COLO668 (cell line): ENCODE measurements around the gene HRC.
A peak's percentile ranks its signal among the peaks of the same experiment; 100 is the strongest.
"Not testable (repeated sequence)": the region's sequence is repeated elsewhere in the genome, so short reads cannot be mapped to it uniquely, and the experiment has no call there.

Experiments
- DNase-seq: peaks from one replicate; lab custom pipeline; 2025; ENCODE audit not compliant: unreplicated experiment; lab: John Stamatoyannopoulos, UW

The HRC gene, protein sequence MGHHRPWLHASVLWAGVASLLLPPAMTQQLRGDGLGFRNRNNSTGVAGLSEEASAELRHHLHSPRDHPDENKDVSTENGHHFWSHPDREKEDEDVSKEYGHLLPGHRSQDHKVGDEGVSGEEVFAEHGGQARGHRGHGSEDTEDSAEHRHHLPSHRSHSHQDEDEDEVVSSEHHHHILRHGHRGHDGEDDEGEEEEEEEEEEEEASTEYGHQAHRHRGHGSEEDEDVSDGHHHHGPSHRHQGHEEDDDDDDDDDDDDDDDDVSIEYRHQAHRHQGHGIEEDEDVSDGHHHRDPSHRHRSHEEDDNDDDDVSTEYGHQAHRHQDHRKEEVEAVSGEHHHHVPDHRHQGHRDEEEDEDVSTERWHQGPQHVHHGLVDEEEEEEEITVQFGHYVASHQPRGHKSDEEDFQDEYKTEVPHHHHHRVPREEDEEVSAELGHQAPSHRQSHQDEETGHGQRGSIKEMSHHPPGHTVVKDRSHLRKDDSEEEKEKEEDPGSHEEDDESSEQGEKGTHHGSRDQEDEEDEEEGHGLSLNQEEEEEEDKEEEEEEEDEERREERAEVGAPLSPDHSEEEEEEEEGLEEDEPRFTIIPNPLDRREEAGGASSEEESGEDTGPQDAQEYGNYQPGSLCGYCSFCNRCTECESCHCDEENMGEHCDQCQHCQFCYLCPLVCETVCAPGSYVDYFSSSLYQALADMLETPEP

DNA sequence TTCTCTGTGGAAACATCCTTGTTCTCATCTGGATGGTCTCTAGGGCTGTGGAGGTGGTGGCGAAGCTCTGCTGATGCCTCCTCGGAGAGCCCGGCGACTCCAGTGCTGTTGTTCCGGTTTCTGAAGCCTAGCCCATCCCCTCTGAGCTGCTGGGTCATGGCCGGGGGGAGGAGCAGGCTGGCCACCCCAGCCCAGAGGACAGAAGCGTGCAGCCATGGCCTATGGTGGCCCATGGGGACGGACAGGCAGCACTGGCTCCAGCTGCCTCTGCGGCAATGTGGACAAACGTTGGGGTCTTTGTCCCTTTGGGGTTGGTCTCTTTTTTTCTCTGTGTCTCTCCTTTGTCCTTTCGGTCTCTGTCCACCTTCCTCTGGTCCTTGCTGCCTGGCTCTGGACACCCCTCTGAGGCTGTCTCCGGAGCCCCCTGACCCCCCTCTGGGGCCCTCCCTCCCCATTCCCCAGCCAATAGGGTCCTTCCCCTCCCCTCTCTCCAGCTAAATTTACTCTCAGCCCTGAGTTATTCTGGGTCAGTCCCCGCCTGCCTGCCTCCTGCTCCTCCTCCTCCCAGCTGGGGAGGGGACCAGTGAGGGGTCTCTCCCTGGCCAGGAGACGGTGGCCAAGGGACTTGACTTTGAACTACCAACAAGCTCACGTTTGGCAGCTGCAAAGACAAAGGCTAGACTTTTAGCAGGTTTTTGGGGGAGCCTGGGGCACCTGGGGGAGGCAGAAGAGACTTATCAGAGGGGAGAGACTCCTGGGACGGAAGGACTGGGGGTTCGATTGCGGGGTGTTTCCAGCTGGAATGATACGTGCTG lies at the start of gene HRC:
Gene HRC (minus strand): TSS at position 392 of the 815 bp plus-strand sequence. CDS start 159 bp downstream, at position 233.
- DNase-seq: no peak

DNA sequence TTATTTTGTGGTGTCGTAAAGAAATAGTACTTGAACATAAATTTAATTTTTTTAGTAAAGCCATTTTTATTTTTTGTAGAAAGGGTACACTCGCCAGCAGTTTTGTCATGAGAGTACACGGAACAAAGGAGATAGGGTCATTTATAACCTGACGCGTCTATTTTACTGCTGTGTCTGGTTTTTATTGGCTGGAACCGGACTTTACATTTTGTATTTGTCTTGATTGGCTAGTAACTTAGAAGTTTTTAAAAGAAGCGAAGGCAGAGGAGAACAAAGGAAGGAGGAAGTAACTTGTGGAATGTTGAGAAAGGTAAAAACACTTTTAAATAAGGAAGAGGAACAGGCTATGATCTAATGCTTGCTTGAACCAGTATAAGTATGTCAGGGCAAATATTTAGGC lies 45.8 kb upstream of the HRC start:
- DNase-seq: no peak

DNA sequence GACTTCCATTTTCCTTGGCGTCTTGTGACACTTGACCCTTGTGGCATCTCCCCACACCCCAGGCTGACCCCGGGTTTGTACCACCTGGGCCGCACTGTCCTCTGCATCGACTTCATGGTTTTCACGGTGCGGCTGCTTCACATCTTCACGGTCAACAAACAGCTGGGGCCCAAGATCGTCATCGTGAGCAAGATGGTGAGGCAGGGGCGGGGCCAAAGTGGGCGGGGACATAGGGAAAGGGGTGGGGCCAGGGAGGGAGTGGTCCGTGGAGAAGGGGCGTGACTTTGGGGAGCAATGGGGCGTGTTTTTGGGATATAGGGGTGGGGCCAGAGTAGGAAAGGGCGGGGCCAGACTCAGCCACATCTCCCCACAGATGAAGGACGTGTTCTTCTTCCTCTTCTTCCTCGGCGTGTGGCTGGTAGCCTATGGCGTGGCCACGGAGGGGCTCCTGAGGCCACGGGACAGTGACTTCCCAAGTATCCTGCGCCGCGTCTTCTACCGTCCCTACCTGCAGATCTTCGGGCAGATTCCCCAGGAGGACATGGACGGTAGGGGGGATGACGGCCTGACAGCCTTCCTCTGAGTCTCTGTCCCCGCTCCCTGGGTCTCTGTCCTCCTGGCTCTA lies 45.2 kb upstream of the HRC start:
- DNase-seq: no peak

DNA sequence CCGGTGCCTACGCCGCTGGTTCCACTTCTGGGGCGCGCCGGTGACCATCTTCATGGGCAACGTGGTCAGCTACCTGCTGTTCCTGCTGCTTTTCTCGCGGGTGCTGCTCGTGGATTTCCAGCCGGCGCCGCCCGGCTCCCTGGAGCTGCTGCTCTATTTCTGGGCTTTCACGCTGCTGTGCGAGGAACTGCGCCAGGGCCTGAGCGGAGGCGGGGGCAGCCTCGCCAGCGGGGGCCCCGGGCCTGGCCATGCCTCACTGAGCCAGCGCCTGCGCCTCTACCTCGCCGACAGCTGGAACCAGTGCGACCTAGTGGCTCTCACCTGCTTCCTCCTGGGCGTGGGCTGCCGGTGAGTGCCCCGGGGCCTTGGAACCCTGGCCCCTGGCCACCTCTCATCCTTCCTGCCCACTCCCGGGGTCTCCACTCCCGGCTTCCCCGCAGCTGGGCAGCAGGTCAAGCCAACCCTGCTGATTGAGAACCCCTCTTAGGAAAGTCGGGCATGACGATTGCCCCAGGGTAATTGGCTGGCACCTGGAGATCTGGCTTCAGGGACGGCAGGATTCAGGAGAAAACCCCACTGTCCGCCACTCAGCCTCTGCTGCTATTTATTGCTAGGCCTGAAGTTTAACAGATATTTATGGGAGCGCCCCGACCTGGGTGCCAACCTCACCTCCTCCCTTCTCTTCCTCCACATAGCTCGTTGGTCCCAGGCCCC lies 41.5 kb upstream of the HRC start:
- DNase-seq: peak; percentile 77

DNA sequence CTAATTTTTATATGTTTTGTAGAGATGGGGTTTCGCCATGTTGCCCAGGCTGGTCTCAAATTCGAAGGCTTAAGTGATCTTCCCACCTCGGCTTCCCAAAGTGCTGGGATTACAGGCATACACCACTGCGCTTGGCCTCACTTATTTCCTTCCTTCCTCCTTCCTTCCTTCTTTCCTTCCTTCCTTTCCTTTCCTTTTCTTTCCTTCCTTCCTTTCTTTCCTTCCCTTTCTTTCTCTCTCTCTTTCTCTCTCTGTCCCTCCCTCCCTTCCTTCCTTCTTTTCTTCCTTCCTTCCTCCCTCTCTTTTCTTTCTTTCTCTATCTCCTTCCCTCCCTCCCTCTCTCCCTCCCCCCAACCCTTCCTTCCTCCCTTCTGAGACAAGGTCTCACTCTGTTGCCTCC lies 39.2 kb upstream of the HRC start:
- no peak for DNase-seq

DNA sequence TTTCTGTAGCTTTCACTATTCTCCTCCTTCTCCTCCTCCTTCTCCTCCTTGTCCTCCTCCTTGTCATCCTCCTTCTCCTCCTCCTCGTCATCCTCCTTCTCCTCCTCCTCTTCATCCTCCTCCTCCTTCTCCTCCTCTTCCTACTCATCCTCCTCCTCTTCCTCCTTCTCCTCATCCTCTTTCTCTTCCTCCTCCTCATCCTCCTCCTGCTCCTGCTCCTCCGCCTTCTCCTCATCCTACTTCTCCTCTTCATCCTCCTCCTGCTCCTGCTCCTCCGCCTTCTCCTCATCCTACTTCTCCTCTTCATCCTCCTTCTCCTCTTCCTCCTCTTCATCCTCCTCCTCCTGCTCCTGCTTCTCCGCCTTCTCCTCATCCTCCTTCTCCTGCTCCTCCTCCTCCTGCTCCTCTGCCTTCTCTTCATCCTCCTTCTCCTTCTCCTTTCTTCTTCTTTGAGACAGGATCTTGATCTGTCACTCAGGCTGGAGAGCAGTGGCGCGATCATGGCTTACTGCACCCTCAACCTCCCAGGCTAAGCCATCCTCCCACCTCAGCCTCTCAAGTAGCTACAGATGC lies 38.7 kb upstream of the HRC start:
- DNase-seq: no peak

DNA sequence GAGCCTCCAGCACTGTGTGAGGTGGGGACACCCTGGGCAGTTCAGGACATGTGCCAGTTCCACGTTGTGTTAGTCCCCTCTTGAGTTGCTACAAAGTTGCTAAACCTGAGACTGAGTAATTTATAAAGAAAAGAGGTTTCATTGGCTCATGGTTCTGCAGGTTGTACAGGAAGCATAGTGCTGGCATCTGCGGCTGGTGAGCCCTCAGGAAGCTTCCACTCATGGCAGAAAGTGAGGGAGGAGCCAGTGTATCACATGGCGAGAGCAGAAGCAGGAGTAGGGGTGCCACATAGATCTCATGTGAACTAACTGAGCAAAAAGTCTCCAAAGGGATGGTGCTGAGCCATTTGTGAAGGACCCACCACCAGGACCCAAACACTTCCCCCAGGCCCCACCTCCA lies 35.6 kb upstream of the HRC start:
- DNase-seq: no peak

DNA sequence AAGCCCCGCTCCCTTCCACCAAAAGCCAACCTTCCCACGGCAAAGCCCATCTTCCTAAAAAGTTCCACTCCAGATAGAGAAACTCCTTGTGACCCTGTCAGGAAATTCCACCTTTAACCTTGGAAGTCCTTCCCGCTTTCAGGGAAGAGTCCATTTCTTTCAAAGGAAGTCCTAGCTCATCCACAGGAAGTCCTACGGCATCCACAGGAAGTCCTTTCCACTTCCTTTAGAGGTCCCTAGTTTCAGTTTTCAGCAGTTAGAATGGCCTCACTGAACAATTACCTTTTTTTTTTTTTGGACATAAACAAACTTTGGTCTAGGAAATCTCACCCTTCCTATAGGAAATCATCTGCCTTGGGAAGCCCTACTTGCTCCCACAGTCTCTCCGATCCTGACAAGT lies 34.1 kb upstream of the HRC start:
- no peak for DNase-seq

DNA sequence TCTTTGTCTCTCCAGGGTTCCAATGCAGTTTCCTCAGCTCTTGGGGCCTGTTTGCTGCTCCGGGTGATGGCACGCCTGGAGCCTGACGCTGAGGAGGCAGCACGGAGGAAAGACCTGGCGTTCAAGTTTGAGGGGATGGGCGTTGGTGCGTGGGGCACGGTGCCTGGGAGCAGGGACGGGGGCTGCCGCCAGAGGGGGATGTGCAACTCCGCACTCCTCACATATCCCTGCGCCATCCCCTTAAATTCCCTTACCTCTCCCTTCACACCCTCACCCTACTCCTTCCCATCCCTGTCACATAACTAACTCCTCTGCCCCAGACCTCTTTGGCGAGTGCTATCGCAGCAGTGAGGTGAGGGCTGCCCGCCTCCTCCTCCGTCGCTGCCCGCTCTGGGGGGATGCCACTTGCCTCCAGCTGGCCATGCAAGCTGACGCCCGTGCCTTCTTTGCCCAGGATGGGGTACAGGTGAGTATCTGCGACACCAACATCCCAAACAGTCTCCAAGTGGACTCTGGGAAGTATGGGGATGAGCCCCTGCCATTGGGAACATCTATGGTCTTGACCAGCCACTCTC lies 33.5 kb upstream of the HRC start:
- no peak for DNase-seq

DNA sequence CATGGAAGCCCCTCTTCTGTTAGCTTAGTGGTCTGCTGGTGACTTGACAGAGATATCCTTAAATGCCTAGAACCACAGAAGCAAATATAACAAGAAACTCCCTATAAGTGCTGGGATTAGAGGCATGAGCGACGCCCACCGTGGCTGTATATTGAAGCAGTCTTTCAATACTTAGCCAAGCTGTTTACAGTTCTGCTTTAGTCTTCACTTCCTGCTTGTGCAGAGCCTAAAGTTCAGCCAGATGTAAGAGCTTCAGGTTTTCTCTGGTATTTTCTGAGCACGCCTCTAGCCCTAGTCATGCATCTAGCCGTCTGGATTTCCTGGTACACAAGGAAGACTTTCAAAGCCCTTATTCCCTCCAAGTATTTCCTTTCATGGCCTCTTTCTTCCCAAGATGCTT lies 30.9 kb upstream of the HRC start:
- DNase-seq: no peak

DNA sequence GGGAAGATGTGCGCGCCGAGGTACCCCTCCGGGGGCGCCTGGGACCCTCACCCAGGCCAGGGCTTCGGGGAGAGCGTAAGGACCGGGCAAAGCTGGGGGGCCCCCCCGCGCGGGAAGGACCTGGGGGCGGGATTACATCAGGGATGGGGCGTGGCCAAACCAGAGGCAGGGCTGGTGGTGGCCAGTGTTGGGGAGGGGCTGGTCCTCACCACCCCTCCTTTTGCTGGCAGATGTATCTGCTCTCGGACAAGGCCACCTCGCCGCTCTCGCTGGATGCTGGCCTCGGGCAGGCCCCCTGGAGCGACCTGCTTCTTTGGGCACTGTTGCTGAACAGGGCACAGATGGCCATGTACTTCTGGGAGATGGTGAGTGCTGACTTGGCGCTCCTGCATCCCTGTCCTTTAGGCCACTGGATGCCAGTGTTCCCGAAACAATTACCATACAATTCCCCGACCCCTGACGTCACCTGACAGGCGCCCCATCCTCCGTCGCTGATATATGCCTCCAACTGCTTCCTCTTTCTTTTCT lies 27.7 kb upstream of the HRC start:
- no peak for DNase-seq

DNA sequence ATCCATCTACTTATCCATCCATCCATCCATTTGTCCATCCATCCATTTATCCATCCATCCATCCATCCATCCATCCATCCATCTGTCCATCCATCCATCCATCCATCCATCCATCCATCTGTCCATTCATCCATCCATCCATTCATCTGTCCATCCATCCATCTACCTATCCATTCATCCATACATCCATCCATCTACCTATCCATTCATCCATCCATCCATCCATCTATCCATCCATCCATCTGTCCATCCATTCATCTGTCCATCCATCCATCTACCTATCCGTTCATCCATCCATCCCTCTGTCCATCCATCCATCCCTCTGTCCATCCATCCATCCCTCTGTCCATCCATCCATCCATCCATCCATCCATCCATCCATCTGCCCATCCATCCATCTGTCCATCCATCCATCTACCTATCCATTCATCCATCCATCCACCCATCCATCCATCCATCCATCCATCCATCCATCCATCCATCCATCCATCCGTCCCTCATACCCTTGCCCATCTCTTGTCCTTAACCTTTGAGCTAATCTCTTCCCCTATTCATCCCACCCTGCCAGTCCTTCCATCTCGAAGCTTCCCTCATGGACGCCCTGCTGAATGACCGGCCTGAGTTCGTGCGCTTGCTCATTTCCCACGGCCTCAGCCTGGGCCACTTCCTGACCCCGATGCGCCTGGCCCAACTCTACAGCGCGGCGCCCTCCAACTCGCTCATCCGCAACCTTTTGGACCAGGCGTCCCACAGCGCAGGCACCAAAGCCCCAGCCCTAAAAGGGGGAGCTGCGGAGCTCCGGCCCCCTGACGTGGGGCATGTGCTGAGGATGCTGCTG lies 27.0 kb upstream of the HRC start:
- not testable (repeated sequence) for DNase-seq

DNA sequence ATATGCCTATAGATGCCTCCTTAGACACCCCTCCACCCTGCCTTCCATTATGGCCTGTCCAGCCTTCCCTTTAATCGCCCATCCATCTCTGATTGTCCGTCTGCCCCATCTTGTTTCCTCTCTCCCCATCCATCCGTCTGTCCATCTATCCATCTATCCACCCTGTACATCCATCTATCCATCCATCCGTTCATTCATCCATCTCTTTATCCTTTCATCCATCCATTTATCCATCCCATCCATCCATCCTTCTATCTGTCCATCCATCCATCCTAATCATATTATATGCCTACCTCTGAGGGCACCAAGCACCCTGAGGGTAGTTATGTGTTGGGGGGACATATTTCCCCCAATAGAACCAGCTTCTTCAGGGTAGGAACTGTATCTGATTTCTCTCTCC lies 25.5 kb upstream of the HRC start:
- no peak for DNase-seq

DNA sequence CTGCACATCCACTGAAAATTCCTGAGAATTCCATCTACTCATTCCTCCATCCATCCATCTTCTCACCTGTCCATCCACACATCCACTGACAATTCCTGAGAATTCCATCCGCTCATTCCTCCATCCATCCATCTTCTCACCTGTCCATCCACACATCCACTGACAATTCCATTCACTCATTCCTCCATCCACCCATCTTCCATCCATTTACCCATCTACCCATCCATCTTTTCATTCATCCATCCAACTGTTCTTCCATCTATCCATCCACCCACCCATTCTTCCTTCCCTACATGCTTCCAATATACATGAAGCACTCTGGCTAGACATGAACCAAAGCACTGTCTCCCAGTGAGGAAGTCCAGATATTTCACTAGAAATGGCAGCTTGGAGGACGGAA lies 18.0 kb upstream of the HRC start:
- DNase-seq: no peak

DNA sequence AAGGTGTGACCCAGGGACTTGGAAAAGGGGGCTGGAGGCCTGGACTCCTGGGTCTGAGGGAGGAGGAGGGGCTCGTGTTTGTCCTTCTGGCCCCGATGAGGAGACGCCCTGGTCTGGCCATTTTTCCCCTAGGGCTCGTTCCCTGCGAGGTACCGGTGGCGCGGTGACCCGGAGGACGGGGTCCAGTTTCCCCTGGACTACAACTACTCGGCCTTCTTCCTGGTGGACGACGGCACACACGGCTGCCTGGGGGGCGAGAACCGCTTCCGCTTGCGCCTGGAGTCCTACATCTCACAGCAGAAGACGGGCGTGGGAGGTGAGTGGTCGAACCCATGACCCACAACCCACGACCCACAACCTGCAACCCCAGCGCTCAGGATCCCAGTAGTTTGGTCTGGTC lies 13.2 kb upstream of the HRC start:
- no peak for DNase-seq

DNA sequence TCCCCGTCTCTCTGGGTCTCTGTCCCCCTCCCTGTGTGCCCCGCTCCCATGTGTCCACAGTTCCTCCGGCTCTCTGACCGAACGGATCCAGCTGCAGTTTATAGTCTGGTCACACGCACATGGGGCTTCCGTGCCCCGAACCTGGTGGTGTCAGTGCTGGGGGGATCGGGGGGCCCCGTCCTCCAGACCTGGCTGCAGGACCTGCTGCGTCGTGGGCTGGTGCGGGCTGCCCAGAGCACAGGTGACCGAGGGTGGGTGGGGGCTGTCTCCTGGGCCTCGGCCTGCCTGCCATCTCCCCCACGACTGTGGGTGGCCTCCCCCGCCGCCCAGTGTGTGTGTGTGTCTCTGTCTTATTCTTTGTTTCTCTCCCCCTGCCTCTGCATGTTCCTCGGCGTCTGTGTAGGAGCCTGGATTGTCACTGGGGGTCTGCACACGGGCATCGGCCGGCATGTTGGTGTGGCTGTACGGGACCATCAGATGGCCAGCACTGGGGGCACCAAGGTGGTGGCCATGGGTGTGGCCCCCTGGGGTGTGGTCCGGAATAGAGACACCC lies 12.7 kb upstream of the HRC start:
- DNase-seq: no peak

DNA sequence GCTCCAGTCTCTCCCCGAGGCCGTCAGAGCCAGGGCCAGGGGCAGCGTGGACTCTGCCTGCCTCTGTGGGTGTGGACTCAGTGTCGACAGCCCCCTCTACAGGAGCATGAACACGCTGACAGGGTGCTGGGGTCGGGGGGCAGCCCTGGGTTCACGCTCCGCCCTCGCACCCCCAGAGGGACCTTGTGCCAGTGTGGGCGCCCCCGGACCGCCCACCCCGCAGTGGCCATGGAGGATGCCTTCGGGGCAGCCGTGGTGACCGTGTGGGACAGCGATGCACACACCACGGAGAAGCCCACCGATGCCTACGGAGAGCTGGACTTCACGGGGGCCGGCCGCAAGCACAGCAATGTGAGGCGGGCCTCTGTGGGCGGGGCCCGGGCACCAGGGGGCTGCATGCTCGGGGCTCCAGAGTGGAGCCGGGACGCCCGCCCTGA lies 10.7 kb upstream of the HRC start:
- DNase-seq: no peak

DNA sequence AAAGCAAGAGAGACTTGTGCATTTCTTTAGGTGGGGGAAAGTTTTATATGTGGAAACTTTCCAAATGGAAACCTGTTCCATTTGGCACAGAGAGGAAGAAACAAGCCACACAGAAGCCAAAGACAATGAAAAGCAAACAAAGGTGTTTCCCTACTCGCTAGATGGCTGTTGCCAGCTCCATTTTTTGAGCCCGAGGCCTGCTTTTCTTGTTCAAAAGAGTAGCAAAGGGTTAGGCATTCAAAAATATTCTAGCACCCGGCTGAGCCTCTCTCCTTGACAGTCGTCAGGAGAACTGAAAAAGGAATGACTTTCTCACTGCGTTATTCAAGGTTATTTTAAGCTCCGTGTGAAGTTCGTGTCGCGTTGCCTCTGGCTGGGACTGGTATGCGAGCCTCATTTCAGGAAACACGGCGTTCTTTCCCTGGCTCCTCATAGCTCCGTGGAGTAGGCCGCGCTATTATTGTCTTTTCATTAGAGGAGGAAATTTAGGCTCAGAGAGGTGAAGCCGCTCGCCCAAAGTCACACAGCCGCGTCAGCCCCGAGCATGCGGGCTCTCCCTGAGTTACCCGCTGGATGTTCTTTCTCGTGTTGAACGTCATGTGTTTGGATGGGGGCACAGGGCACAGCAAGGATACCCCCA lies 10.0 kb upstream of the HRC start:
- no peak for DNase-seq
